HepG2 (cell line): Measurements from ENCODE around the gene LINGO3. TPM values are rescaled to one million over a fixed set of nuclear protein-coding genes. Genes with fewer than 3 reads are reported as not detected.
A peak's percentile ranks its signal among the peaks of the same experiment; 100 is the strongest.

Experiments
- ASH2L ChIP-seq: fragments of 300-600, 200-600 bp; sonication (generic); IDR thresholded peaks from 2 replicates; pipeline ENCODE4 v1.7.0; 2017; ENCODE audit warnings: low read depth, mild to moderate bottlenecking, moderate library complexity, mixed read lengths, low read length; ENCODE audit not compliant: insufficient read length
- REST ChIP-seq, 2 experiments: IDR thresholded peaks; 2 replicates each; pipeline ENCODE4 v1.6.1; 2011 to 2012; ENCODE audit warnings: low read length in 2 of 2, borderline replicate concordance in 1 of 2, low read depth in 1 of 2, mild to moderate bottlenecking in 1 of 2, moderate library complexity in 1 of 2
- SNAPC5 ChIP-seq: sonication (generic); formaldehyde crosslinking; IDR thresholded peaks from 2 replicates; pipeline ENCODE4 v1.8.1; 2023; ENCODE audit warnings: mild to moderate bottlenecking, missing genetic modification reagents, borderline replicate concordance
- ZBED4 ChIP-seq: sonication (generic); formaldehyde crosslinking; IDR thresholded peaks from 2 replicates; pipeline ENCODE4 v1.4.0; 2020; ENCODE audit warnings: missing genetic modification reagents, borderline replicate concordance
- ZFP1 ChIP-seq: IDR thresholded peaks from 2 replicates; pipeline ENCODE4 v1.6.1; 2016
- ZHX1 ChIP-seq: sonication (generic); formaldehyde crosslinking; IDR thresholded peaks from 2 replicates; pipeline ENCODE4 v1.8.1; 2022; ENCODE audit warnings: low read depth, mild to moderate bottlenecking, missing genetic modification reagents
- ZNF296 ChIP-seq: sonication (generic); formaldehyde crosslinking; conservative IDR thresholded peaks from 2 replicates; pipeline ENCODE4 v1.5.0; 2020; ENCODE audit warnings: mild to moderate bottlenecking, missing genetic modification reagents
- ZNF367 ChIP-seq: sonication (generic); formaldehyde crosslinking; IDR thresholded peaks from 2 replicates; pipeline ENCODE4 v1.4.0; 2020; ENCODE audit warnings: missing genetic modification reagents, borderline replicate concordance
- ZNF383 ChIP-seq: sonication (generic); formaldehyde crosslinking; IDR thresholded peaks from 2 replicates; pipeline ENCODE4 v1.4.0; 2020; ENCODE audit warnings: missing genetic modification reagents, mild to moderate bottlenecking, borderline replicate concordance
- ZNF609 ChIP-seq: sonication (generic); formaldehyde crosslinking; IDR thresholded peaks from 2 replicates; pipeline ENCODE4 v1.4.0; 2020; ENCODE audit warnings: mild to moderate bottlenecking, missing genetic modification reagents, borderline replicate concordance
- polyA plus RNA-seq, 8 experiments: library from polyadenylated mRNA; depleted of rRNA in 3 of 8; stranded (reverse) in 7 of 8; unstranded in 1 of 8; fragments of >200 nt; fragmentation: Illumina TruSeq in 4 of 8; extraction: Trizol in 4 of 8; gene quantifications; 2 replicates each; pipeline versions ENCODE4 v1.2.1 to v1.2.3, GENCODE V29; 2011 to 2016; ENCODE audit warnings: low read depth in 4 of 8, missing spikeins in 1 of 8, mixed read lengths in 1 of 8; ENCODE audit not compliant: insufficient read depth in 1 of 8
- total RNA-seq, 5 experiments: library from RNA; depleted of rRNA; stranded (reverse); fragments of >200 nt; fragmentation: Illumina TruSeq; extraction: Trizol; gene quantifications; 2 replicates each; pipeline ENCODE4 v1.2.3, GENCODE V29; 2016; ENCODE audit warnings: low read depth in 1 of 5

LINGO3 gene
- total and polyA plus RNA-seq, 2 of the 13 experiments (the other 11 are each of a cell fraction or from before 2014, with no cell fraction given) = not detected

- TF ChIP-seq ZHX1 (CRISPR knock-in tag) = no peak
- TF ChIP-seq ZFP1 (CRISPR knock-in tag) = peak; percentile 61; the same call in 1 of the 2 replicates
- TF ChIP-seq ZNF296 (CRISPR knock-in tag) = peak; percentile 65; the same call in 1 of the 2 replicates
- peak; percentile 50; the same call in 1 of the 2 replicates for TF ChIP-seq ZBED4 (CRISPR knock-in tag)
- TF ChIP-seq ASH2L = peak; percentile 88
- no peak; the same call in 1 of the 2 replicates for TF ChIP-seq ZNF367 (CRISPR knock-in tag)
- peak in 1 of 2 experiments; percentile 55; a peak in 1 of 4 replicates for TF ChIP-seq REST (IDR thresholded peaks at IDR 0.05; ENCODE audit: borderline replicate concordance in 1 of 2, low read depth in 1 of 2, low read length in 2 of 2)
- no peak for TF ChIP-seq ZNF383 (CRISPR knock-in tag)
- TF ChIP-seq SNAPC5 = no peak
- no peak for TF ChIP-seq ZNF609
Measured at GRCh38 chr19:2269244-2270156, 38.5 kb downstream of the LINGO3 start (continued).
